ENCODE measurements around the gene SUPT4H1.

Gene SUPT4H1

DNA sequence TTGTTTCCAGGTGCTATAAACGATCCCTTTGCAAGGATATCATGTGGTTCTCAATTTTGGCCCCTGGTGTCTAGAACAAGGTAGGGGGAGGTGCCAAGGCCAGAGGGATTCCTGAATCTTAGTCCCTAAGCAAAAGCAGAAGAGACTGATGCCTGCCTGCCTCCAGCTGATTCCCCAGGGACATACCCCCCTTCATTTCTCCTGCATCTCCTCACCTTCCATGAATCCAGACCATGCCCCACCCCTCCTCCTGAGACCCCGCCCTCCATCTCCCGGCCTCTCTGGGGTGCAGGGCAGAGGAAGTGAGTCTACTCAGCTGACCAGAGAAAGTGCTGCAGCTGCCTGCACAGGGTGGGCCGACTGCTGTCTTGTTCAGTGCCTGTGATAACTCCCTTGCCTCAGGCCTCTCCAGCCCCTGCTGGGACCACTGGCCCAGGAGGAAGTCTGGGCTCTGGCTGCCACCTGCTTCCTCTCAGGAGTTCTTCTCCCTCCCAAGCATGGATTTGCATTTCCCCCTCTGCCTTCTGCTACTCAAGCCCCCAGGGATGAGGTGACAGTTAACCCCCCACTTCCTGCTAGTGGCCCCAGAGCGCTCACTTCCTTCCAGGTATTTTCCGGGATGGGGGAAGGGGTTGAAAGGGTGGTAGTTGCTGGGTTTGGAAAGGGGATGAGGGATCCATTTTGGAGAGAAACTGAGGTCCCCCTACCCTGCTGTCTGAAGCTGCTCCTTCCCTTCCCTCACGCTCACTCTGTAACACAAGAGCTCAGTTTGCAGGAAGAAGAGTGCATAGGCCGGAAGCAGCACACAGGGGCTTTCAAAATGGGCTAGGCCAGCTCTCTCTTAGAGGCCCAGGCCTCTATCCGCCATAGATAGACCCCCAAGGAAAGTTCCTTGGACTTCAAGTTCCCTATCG lies 12.9 kb downstream of the SUPT4H1 start:
- peak; percentile 76 for DNase-seq

DNA sequence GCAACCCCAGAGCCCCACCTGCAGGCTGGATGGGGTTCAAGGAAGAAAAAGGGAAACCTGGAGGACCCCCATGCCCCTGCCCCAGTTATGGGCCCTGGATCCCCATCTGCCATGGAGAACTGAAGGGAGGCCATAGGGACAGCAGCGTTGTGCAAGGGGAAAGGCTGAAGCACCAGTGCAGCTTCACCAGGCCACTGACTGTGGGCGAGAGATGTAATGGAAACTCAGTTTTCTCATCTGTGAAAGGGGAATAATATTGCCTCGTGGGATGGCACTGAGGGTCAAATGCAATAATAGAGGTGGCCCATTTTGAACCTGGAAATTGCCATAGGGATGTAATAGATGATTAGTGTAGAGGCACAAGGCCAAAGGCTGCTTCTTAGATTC lies 13.6 kb downstream of the SUPT4H1 start:
- DNase-seq, result no peak

DNA sequence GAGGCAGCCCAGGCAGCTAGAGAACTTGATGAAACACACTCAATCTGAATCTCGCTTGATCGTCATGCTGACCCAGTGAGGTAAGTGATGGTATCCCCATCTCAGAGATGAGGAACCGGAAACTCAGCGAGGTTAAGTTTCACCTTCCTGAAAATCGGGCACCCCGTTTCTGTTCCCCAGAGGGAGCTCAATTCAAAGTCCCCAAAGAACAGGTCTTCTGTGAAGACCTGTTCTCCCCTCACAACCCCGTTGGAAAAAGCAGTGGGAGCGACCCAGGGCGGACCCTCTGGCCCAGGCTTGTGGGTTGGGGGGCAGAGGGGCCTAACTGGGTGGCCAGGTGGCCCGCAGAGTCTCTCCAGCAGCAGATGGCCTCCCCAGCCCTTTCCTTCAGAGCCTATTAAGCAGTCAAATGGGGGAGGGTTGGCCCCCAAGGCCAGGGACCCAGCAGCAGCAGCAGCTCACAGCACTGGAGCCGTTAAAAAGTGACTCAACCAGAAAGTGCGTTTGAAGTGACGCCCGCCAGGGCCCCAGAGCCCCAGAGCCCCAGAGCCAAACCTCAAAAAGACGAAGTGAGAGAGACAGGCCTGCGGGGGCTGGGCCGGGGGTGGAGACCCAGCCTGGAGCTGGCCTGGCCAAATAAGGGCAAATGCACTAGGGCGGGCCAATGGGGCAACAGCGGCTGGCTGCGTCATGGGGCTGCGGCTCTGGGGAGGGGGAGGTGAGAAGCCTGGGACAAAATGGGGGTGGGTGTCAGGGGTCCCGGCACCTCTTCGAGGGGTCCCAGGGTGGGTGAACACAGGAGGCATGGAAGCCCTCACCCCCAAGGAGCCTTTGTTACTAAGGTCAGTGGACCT lies 14.2 kb downstream of the SUPT4H1 start:
- peak; percentile 95 for DNase-seq

DNA sequence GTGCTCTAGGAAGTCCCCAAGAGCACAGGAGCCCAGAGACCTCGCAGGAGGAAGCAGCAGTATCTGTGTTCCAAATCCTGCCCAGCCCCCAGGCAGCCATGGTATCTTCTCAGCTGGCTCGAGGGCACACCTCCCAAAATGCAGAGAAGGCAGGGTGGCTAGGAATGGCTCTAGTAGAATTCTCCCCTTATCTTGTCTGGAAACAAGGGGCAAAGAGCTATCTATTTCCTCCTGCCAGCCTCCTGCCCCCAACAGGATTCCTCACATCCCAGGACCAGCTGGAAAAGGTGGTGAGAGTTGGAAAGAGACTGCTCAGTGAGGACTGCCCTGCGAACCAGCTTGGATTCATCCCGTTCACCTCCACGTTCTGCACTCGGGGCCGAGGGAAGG lies 14.8 kb downstream of the SUPT4H1 start:
- peak; percentile 78 for DNase-seq

DNA sequence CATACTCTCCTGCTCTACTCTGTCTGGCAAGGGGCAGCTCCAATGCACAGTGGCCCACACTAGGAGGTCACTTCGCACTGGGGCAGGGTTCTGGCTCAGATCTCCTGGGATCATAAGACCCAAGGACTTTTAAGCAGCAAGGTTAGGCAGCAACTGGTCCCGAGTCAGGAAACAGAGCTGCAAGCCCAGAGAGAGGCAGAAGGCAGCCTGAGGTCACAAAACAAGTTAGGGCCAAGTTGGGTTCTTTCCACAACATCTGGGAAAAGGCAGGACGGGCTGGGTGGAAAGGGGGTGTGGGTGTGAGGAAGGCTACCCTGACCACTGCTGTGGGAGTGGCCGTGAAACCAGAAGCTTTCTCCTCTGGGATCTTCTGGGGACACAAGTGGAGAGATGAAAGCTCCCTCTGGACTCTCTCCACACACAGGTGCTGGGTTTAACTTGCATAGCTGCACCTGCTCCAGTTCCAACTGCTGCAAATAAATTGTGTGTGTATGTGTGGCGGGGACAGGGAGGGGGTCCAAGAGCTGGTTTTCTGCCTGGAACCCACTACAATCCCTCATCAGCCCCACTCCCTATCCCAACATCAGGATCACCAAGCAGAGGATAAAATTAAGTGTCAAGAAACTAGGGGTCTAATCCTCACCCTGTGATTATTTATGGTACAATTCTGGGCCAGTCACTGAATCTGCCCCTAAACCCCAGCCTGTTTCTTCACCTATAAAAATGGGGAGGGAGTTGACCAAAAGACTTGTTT lies 15.4 kb downstream of the SUPT4H1 start:
- no peak for DNase-seq

DNA sequence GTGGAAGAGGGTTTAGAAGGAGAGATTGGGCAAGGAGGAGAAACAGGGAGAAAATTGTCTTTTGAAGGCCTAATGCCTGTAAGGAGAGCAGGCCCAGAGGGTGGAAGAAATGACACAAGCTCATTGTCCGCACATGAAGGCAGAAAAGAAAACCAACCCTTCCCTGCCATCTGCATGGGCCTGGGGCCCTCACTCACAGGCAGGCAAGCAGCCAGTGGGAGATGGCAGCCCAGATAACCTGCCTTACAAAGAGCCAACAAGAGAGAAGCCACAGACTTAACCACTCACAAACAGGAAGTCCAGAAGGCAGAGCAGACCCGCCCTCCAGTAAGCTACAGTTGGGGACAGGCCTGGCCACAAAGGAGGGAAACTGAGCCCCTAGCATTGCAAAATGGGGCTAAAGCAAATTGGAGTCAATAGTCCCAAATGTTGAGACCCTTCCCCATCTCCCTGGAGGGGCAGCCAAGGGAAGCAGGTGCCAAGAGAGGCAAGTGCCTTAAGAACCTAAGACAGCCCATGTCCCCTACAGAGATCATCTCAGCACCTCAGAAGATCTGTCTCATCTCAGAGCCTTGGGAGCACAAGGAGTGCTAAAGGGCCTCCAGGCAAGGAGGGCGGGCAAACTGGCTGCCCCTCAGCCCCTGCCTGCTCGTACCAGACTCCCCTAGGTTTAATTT lies 16.1 kb downstream of the SUPT4H1 start:
- DNase-seq, result peak; percentile 79

DNA sequence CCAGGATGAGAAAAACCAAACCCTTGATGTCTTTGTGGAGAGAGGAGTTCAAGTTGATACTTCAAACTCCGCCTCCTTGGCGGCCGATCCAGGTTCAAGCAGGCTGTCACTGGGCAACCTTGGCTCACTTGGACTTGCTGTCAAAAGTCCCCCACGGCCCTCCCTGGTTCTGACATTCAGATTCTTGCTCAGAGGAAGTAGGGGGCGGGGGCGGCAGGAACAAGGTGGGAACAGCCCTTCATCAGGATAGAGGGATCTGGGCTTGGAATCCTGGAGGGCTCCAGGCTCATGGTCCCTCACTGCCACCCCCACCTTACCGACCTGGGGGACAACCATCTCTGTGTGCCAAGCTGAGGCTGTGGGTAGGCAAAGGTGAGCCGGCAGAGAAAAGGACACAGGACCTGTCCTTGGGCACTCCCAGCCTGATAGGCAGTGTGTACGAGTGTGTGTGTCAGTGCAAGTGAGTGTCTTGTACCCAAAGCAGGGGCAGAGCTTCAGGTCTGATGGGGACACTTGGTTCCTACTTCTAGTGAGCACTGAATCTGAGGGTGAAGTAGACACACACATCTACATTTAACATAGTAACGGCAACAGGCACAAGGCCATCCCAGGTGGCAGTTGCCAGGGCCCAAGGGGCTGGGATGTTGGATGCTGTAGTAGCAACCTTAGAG lies 16.8 kb downstream of the SUPT4H1 start:
- no peak for DNase-seq

DNA sequence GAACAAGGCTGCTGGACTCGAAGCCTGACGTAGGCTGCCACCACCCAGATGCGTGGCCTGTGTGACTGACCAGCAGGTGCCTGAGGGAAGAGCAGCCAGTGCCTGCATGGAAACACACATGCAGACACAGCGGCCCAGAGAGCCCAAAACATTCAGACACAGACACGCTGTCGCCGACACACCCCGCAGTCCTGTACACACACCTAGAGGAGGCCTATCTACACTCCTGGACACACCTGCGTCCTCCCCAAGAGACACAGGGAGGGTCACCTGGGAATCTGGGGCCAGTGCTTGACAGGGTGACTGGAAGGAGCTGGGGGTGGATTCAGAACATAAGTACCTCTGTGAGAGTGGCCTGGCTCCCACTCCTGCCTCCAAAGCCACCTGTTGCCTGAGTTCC lies 17.3 kb downstream of the SUPT4H1 start:
- no peak for DNase-seq

DNA sequence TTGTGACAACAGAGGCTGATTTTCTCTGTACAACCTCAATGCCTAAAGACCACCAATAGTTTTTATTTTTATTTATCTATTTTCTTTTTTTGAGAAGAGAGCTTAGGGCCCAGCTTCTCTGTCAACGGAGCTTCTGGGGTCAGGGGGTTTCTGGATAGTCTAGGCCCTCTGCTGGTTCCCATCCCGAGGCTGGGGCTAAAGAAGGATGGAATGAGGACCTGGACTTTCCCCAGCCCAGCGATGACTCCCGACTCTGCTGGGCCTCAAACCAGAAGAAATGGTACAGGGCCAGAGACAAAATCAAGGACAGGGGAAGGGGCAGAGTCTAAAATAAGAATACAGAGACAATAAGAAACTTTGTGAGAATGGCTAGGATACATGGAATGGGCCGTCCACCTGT lies 17.7 kb downstream of the SUPT4H1 start:
- DNase-seq, result no peak

DNA sequence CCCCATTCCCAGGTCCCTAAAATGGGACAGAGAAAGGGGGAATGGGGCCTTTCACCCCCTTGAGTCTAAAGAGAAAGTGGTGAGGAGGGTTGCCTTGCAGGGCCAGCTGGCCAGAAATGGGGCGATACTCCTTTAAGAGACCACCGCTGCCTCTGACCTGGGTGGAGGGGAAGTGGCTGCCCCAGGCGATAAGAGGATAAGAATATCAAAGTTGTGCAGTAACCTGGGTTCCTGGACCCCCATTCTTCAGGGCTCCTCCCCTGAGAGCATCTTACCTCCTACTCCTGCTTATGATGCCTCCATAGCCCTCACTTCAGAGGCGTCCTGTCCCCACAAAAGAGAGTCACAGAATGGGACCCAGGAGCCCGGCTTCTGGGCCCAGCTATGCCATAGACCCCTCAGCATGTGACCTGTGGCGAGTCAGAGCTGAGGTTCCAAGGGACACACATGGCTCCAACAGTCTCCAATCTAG lies 18.2 kb downstream of the SUPT4H1 start:
- DNase-seq, result no peak

DNA sequence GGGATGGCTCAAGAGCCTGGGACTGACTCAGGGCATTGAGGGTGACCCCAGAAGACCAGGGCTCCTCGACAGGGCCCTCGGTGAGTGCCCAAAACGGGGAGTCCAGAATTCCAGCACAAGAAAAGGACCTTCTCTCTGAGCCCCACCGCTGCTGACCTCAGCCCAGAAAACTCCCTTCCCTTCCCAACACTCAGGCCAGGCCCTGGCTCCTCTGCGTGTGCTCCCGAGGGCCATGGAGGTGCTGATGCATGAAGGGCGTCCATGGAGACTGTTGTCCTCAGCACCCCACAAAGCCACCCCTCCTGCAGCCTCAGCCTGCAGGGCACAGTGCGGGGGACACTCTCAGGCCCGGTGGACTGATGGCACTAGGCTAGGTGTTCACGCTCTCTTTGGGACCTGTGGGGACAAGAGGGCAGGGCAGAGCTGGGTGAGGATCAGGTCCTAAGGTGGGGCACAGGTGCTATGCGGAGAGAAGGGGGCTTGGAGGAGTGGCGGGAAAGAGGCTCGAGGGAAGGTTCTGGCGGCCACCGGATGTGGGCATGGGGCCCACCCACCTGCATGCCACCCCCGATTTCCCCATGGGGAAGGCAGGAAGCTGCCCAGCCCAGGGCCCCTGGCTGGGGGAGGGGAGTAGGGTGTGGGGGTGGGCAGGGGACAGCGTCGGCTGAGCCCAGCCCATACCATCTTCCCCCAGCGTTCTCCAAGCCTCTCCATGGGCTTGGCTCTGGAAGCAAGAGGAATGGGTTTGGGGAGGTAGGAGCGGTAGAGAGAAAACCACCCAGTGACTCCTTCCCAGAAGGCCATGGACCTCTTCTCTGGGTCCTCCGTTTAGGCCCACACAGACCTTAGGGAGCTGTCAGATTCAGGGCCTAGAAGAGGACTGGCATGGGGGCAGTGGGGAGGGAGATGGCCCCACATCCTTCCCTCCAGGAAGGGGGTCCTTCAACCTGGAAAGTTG lies 18.9 kb downstream of the SUPT4H1 start:
- no peak for DNase-seq

DNA sequence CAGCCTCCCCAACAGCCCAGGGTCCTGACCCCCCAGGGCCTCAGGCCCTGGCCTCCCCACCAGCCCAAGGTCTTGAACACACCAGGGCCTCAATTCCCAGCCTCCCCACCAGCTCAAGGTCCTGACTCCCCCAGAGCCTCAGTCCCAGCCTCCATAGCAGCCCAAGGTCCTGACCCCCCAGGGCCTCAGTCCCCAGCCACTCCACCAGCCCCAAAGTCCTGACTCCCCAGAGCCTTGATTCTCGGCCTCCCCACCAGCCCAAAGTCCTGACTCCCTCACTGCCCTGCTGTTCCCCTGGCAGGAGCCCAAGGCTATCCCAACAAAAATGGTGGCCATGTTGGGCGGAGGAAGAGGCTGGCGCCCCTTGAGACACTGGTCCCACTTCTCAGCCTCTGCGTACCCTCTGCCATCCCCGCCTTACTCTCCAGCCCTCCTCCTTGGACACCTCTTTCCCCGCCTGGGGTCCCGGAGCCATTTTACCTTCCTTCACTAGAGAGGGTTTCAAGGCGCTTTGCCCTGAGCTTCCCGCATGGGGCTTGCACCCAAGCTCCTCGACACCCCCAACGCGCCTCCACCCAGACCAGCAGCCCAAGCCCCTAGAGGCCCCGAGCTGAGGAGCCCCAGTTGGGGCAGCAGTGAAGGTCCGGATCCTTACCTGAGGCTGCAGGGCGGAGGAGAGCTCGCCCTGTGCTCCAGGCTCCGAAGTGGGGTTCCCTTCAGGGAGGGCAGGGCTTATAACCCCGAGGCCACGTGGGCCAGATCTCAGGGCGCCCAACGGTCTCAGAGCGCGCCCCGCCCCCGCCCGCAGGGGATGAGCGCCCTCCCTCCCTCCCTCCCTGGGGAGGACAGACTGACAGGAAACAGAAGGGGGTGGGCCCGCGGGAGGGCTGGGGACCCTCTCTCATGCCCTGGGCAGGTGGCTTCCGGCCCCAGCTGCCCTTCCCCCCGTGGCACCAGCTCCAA lies 19.9 kb downstream of the SUPT4H1 start:
- DNase-seq, result peak; percentile 93

DNA sequence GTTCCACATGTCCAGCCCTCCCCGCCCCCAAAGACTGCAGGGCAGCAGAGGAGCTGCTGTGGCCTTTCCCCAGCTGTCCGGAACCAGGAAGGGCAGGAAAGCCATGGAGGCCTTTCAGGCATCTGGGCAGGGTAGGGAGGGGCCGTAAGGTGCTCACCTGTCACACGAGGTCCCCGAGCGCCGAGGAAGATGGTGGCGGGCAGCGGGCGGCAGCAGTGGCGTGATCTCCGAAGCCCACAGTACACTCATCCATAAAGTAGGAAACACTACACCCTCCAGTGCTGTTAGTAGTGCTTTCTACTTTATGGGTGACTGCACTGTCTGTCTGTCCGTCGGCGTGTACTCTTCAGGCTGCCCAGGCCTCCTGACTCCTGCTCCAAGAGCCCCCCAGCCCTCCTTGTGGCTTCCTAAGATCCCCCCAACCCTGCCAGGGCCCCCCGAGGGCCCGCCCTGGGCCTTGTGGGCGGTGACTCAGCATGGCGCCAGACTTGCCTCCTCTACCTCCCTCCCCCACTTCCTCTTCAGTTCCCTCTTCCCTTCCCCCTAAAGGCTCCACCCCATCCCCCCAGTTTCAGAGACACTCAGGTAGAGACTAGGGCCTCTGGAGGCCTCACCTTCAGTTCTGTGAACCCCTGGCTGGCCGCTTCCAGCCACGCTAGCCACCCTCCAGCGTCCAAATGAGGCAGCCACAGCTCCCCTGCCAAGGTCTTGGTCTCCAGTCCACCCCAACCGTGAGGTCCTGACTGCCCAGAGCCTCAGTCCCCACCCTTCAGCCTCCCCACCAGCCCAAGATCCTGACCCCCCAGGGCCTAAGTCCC lies 20.8 kb downstream of the SUPT4H1 start:
- DNase-seq, result peak; percentile 84

DNA sequence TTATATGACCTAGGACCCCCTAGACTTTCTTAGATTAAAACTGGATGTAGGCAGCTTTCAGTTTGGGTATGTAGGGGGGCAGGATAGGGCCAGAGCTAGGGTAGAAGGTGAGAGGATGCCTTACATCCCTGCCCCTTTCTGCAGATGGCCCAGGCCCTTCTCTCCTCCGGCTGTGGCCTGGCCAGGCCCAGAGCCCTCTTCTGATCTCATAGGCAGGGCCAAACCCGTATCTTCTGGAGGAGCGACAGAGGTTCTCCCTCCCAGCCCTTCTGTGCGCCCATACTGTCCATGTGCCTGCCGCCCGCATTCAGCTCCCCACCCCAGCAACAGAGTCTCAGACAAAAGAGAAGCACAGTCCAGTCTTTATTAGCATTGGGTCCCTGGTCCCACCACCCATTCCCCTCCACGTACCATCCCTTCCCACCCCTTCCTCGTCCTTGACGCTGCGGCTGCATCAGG lies 21.4 kb downstream of the SUPT4H1 start:
- no peak for DNase-seq

DNA sequence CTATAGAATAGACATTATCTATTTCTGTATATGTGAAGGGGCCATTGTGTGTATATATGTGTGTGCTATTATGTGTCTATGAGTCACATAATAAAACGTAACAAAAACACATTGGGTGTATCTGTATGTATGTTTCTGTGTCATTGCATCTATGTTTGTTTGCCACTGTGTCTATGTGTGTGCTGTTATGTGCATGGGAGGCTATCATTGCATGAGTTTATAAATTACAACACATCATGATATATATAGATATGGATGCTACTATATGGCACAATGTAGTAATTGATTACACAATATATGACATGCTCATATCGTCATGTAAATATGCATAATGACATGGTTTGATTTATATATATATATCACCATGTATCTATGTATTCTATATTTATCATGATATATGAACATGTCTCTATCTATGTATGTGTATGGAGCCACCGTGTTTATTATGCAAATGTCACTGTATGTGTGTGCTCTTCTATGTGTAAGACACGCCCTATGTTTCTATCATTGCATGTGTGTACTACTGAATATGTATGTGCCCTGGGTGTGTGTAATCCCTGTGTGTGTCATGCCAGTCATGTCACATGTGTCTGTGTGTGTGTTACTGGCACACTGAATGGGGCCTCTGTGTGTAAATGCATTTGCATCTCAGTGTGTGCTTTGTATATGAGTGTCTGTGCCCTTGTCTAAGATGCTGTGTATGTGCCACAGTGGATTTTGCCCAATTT lies 22.0 kb downstream of the SUPT4H1 start:
- DNase-seq, result peak; percentile 69

DNA sequence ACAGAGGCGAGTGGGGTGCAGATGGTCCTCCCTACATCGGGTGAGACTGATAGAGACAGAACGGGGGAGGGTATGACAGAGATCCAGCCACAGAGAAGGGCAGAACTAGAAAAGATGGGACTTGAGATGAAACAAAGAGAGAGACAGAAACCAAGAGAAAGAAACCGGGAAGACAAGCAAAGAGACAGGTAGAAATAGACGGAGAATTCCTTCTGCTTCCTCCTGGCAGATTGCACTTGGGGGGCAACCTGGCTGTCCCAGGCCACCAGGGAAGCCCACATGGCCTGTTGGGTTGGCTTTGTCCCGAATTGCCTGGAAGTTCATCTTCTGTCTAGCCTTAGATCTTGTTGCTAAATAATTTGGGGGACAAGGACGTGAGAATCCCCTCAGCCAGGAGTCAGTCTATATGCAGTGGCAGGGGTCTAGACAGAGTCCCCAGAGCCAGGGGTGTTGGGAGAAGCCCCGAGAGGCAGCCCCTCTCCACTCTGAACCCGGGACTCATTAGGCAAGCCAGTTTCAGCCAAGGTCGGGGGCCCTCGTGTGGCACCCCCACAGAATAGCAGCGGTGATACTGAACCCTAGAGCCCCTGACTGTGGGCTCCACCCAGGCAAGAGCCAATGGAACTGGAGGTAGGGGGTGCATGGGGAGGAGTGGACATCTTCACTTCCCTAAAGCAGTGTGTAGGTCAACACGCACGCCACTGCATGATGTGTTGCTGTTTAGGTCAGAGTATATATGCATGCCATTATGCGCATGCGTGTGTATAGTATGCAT lies 22.8 kb downstream of the SUPT4H1 start:
- DNase-seq, result peak; percentile 89
